OCI-LY1 (cell line): ENCODE data around the gene PERCC1.

Experiments
- H2AFZ ChIP-seq: fragments of 200-600 bp; sonication (generic), shearing (Covaris generic); 2 replicates; pipeline ENCODE4 v1.6.0; 2014; ENCODE audit warnings: antibody characterized with exemption, mild to moderate bottlenecking, low read length
- H3F3A ChIP-seq: fragments of 200-600 bp; sonication (generic), shearing (Covaris generic); 2 replicates; pipeline ENCODE4 v1.6.0; 2014; ENCODE audit warnings: mild to moderate bottlenecking, antibody characterized with exemption, low read length, moderate library complexity; ENCODE audit not compliant: insufficient read depth
- H3K27ac ChIP-seq: fragments of 200-600 bp; sonication (generic); 2 replicates; pipeline ENCODE4 v1.5.1; 2014; ENCODE audit warnings: low read length, mixed run types, mild to moderate bottlenecking, low read depth; ENCODE audit not compliant: poor library complexity, severe bottlenecking
- H3K27me3 ChIP-seq: fragments of 200-600 bp; sonication (generic); 2 replicates; pipeline ENCODE4 v1.6.0; 2014; ENCODE audit warnings: antibody characterized with exemption, mild to moderate bottlenecking, low read length, moderate library complexity; ENCODE audit not compliant: insufficient read depth
- H3K36me3 ChIP-seq: fragments of 200-600 bp; sonication (generic); 2 replicates; pipeline ENCODE4 v1.6.1; 2014; ENCODE audit warnings: mild to moderate bottlenecking, antibody characterized with exemption, low read length, moderate library complexity, mixed read lengths; ENCODE audit not compliant: insufficient read depth
- H3K4me1 ChIP-seq: fragments of 200-600 bp; sonication (generic); 2 replicates; pipeline ENCODE4 v1.5.1; 2014; ENCODE audit warnings: mild to moderate bottlenecking, low read length, moderate library complexity; ENCODE audit not compliant: insufficient read depth, severe bottlenecking
- H3K4me2 ChIP-seq: fragments of 200-600 bp; sonication (generic), shearing (Covaris generic); 2 replicates; pipeline ENCODE4 v1.6.1; 2014; ENCODE audit warnings: low read length
- H3K4me3 ChIP-seq: fragments of 200-600 bp; sonication (generic); 2 replicates; pipeline ENCODE4 v1.5.1; 2014; ENCODE audit warnings: low read length, low read depth, mild to moderate bottlenecking, mixed read lengths; ENCODE audit not compliant: poor library complexity, severe bottlenecking
- H3K79me2 ChIP-seq: fragments of 200-600 bp; shearing (Covaris generic); 2 replicates; pipeline ENCODE4 v1.6.1; 2016; ENCODE audit warnings: mixed run types, low read length, mixed read lengths; ENCODE audit not compliant: insufficient read depth
- H3K9ac ChIP-seq: fragments of 200-600 bp; sonication (generic), shearing (Covaris generic); 2 replicates; pipeline ENCODE4 v1.6.1; 2014; ENCODE audit warnings: mild to moderate bottlenecking, low read length, mixed read lengths
- H3K9me2 ChIP-seq: fragments of 200-600 bp; sonication (generic), shearing (Covaris generic); 2 replicates; pipeline ENCODE4 v1.6.1; 2014; ENCODE audit warnings: low read depth, mild to moderate bottlenecking, low read length, mixed read lengths
- H3K9me3 ChIP-seq: fragments of 200-600 bp; shearing (Covaris generic); 2 replicates; pipeline ENCODE4 v1.6.1; 2014; ENCODE audit warnings: low read length, mixed read lengths
- H4K20me1 ChIP-seq: fragments of 200-600 bp; sonication (generic), shearing (Covaris generic); 2 replicates; pipeline ENCODE4 v1.6.0; 2016; ENCODE audit warnings: mild to moderate bottlenecking, low read length; ENCODE audit not compliant: insufficient read depth
- EZH2 ChIP-seq: fragments of 200-600 bp; sonication (generic), shearing (Covaris generic); IDR thresholded peaks from 2 replicates; pipeline ENCODE4 v1.8.0; 2017; ENCODE audit warnings: borderline replicate concordance, mixed run types, mild to moderate bottlenecking, antibody characterized with exemption, low read length, moderate library complexity, mixed read lengths
- TF ChIP-seq, protein P1 (sequence below): fragments of 200-600 bp; sonication (generic), shearing (Covaris generic); IDR thresholded peaks from 2 replicates; pipeline ENCODE4 v1.5.1; 2017; ENCODE audit warnings: mild to moderate bottlenecking, antibody characterized with exemption, low read length, moderate library complexity, mixed read lengths

PERCC1 gene

DNA sequence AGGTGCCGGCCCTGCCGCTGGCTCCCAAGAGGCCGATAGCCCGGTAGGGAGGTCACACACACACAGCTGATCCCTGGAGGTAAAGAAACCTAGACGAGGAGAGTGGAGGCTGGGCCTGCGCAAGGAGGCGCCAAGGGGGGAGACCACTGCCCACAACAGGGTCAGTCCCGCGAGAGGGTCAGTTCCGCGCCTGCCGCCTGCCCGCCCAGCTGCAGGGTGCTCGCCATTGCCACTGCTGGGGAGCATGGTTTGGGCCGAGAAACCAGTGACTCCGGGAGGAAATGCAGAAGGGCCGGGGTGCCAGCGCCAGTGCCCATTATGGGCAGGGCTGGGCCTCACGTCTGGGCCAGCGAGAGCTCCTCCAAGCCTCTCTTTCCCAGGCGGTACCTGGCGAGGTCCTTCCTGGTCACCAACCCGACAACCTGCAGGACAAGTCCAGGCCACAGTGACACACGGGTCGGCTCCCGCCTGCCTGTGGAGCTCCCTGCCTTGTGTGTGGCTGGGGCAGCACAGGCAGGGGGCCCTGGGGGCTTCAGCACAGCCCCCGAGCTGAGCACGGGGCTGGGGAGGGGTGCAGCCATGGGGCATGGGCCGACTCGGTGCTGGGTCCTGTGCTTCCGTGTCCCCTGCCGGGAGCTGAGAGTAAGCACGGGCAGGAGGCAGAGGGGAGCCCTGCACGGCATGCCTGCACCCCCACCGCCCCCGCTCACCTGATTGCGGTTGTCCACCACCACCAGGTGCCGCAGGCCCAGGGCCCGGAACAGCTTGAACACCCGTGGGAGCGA, 15.6 kb downstream of the PERCC1 start:
- no peak overlapping the region for H3K27ac ChIP-seq
- H3K4me2 ChIP-seq = no peak overlapping the region
- no peak overlapping the region for H3K9ac ChIP-seq
- no peaks in the 10 kb centered on the region for H4K20me1 ChIP-seq
- TF ChIP-seq, protein P1, sequence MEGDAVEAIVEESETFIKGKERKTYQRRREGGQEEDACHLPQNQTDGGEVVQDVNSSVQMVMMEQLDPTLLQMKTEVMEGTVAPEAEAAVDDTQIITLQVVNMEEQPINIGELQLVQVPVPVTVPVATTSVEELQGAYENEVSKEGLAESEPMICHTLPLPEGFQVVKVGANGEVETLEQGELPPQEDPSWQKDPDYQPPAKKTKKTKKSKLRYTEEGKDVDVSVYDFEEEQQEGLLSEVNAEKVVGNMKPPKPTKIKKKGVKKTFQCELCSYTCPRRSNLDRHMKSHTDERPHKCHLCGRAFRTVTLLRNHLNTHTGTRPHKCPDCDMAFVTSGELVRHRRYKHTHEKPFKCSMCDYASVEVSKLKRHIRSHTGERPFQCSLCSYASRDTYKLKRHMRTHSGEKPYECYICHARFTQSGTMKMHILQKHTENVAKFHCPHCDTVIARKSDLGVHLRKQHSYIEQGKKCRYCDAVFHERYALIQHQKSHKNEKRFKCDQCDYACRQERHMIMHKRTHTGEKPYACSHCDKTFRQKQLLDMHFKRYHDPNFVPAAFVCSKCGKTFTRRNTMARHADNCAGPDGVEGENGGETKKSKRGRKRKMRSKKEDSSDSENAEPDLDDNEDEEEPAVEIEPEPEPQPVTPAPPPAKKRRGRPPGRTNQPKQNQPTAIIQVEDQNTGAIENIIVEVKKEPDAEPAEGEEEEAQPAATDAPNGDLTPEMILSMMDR = no peak
- no peak for TF ChIP-seq EZH2
- H3K9me2 ChIP-seq = no peaks in the 10 kb centered on the region
- H3K79me2 ChIP-seq = no peaks in the 10 kb centered on the region
- no peaks in the 10 kb centered on the region for H3F3A ChIP-seq
- H2AFZ ChIP-seq = no peak overlapping the region
- H3K4me1 ChIP-seq = peaks cover 4% of the 10 kb centered on the region
- H3K9me3 ChIP-seq = no peaks in the 10 kb centered on the region
- peaks cover 16% of the 10 kb centered on the region for H3K27me3 ChIP-seq
- peaks cover 19% of the 10 kb centered on the region for H3K36me3 ChIP-seq
- H3K4me3 ChIP-seq = no peak overlapping the region

DNA sequence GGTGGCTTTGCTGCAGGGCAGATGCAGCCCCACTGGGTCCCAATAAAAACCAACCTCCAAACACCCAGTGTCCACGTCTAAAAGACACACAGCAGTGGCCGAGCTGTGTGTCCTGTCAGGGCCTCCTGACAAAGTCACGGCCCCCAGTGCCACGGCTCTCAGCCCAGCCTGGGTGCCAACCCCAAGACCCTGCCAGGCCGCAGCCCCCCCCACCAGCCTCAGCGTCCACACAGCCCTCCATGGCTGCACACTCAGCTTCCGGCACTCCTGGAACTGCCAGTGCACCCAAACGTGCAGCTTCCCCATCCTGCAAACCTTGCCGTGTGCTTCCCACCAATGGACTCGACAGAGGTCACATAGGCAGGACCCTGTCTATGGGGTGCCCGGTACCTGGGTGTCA, 17.1 kb downstream of the PERCC1 start:
- Histone ChIP-seq H3K36me3 (peaks cover 23% of the 10 kb centered on the region), H3F3A (no peaks in the 10 kb centered on the region), H3K27ac (no peak overlapping the region), H3K9ac (no peak overlapping the region), H3K4me3 (no peak overlapping the region), H3K9me2 (no peaks in the 10 kb centered on the region), H3K27me3 (peaks cover 15% of the 10 kb centered on the region), H3K79me2 (no peaks in the 10 kb centered on the region), H3K9me3 (no peaks in the 10 kb centered on the region), H3K4me1 (peaks cover 4% of the 10 kb centered on the region), H3K4me2 (no peak overlapping the region), H4K20me1 (no peaks in the 10 kb centered on the region), H2AFZ (no peak overlapping the region)
- no peak for TF ChIP-seq EZH2
- TF ChIP-seq, protein P1 = no peak

DNA sequence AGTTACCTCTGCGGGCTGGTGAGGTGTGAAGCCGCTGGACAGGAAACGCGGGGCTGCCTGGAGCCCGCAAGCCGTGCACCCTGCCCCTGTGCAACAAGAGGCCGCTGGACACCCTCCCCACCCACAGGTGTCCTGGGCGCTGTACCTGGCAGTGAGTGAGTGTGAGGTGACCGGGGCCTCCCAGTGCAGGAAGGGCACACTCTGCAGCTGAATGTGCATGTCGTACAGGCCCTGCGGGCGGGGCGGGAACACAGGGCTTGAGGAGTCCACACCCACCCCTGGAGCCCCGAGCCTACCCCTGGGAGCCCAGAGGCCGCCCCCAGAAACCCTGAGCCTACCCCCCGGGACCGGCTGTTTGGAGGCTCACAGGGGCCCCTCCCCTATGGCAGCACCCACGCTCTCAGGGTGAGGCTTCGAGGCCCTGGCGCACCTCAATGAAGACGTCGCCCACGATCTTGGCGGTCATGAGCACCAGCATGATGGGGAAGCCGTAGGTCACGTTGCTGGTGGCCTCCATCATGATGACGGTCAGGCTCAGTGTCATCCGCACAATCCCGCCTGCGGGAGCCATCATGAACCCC, 17.7 kb downstream of the PERCC1 start:
- Histone ChIP-seq H3K79me2 (no peaks in the 10 kb centered on the region), H3K27ac (no peak overlapping the region), H3K9ac (no peak overlapping the region), H3K4me3 (no peak overlapping the region), H3K9me2 (no peaks in the 10 kb centered on the region), H3K4me2 (no peak overlapping the region), H3K9me3 (no peaks in the 10 kb centered on the region), H3K36me3 (peaks cover 27% of the 10 kb centered on the region), H3F3A (no peaks in the 10 kb centered on the region), H4K20me1 (no peaks in the 10 kb centered on the region), H3K4me1 (peaks cover 4% of the 10 kb centered on the region), H3K27me3 (peaks cover 9% of the 10 kb centered on the region), H2AFZ (no peak overlapping the region)
- TF ChIP-seq, protein P1 = no peak
- TF ChIP-seq EZH2 = no peak
